Activated T-cell treated with anti-CD3 and anti-CD28 coated beads, Interleukin-2, amount 50 U/mL, for 24 hours (primary cell): ENCODE results near the gene TUBB2B.

Source experiments
- DNase-seq: peaks from one replicate; pipeline ENCODE4 v3.0.0-alpha.2; 2020
- H3K27ac Mint-ChIP-seq: 2 replicates; pipeline ENCODE4 v1.8.0; 2020; ENCODE audit warnings: mild to moderate bottlenecking, mixed read lengths
- H3K27me3 Mint-ChIP-seq: 2 replicates; pipeline ENCODE4 v1.8.0; 2020; ENCODE audit warnings: mixed read lengths
- H3K36me3 Mint-ChIP-seq: 2 replicates; pipeline ENCODE4 v1.8.0; 2020; ENCODE audit warnings: low read depth, mixed read lengths
- H3K4me1 Mint-ChIP-seq: 2 replicates; pipeline ENCODE4 v1.8.0; 2020; ENCODE audit warnings: low read depth, mixed read lengths
- H3K4me3 Mint-ChIP-seq: 2 replicates; pipeline ENCODE4 v1.8.0; 2020; ENCODE audit warnings: mild to moderate bottlenecking, moderate library complexity, mixed read lengths
- H3K9me3 Mint-ChIP-seq: 2 replicates; pipeline ENCODE4 v1.8.0; 2020; ENCODE audit warnings: mixed read lengths

The TUBB2B gene

GRCh38 chr6:3263096-3263495, 35.6 kb upstream of the TUBB2B start:
- H3K9me3 Mint-ChIP-seq, result no peaks in the 10 kb centered on the region
- peaks cover 53% of the 10 kb centered on the region for H3K4me1 Mint-ChIP-seq

GRCh38 chr6:3261921-3262320, 34.5 kb upstream of the TUBB2B start:
- H3K27ac Mint-ChIP-seq, result peak overlapping the region; percentile 80
- DNase-seq, result no peak
- H3K4me3 Mint-ChIP-seq, result peak overlapping the region; percentile 99
- H3K27me3 Mint-ChIP-seq, result peaks cover 3% of the 10 kb centered on the region
- H3K9me3 Mint-ChIP-seq, result no peaks in the 10 kb centered on the region
- peaks cover 47% of the 10 kb centered on the region for H3K4me1 Mint-ChIP-seq
- peaks cover 67% of the 10 kb centered on the region for H3K36me3 Mint-ChIP-seq

More at GRCh38 chr6:3263096-3263495, 35.6 kb upstream of the TUBB2B start:
- no peak for DNase-seq
- Mint-ChIP-seq H3K27ac (peak overlapping the region; percentile 0), H3K36me3 (peaks cover 76% of the 10 kb centered on the region), H3K4me3 (no peak overlapping the region), H3K27me3 (no peaks in the 10 kb centered on the region)

- Mint-ChIP-seq H3K4me3 (peak overlapping the region; percentile 99), H3K27me3 (peaks cover 3% of the 10 kb centered on the region), H3K4me1 (peaks cover 46% of the 10 kb centered on the region), H3K27ac (peak overlapping the region; percentile 80), H3K9me3 (no peaks in the 10 kb centered on the region), H3K36me3 (peaks cover 66% of the 10 kb centered on the region)
- DNase-seq, result no peak
These were observed 34.0 kb upstream of the TUBB2B start for GRCh38 chr6:3261518-3261820.

DNA sequence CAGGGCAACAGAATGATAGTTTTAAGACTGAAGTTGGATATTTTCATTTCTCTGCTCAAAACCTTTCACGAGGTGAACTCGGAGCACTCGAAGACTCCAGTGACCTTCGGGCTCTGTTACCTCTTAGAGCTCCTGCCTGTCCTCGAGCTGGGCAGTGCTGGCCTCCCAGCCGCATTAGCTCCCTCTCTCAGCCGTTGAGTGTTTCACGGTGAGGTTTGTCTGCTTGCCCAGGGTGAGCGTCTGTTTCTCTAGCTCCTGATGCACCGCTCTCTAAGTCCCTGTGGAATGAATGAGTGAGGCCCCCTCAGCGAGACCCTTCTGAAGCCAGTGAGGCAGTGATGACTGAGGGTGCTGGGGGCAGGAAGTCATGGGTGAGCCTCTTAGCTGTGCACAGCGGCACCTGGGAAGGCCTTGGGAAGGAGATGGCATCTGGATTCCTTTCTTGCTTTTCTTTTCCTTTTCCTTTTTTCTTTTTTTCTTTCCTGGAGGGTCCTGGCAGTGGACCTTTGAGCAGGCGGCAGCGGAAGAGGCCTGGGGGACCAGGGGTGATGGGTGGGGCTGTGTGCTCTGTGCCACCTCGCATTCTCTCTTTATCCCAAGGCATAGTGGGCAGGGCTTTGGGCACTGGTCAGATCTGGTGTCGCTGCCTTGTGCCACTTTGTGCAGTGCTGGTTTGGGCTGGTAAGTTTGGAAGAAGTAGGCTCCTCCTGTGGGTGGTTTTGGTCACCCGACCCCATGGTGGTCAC, 33.5 kb upstream of the TUBB2B start:
- peak overlapping the region; percentile 80 for H3K27ac Mint-ChIP-seq
- H3K4me1 Mint-ChIP-seq, result peaks cover 42% of the 10 kb centered on the region
- peaks cover 61% of the 10 kb centered on the region for H3K36me3 Mint-ChIP-seq
- H3K27me3 Mint-ChIP-seq, result peaks cover 3% of the 10 kb centered on the region
- peak overlapping the region; percentile 99 for H3K4me3 Mint-ChIP-seq
- no peaks in the 10 kb centered on the region for H3K9me3 Mint-ChIP-seq
- DNase-seq, result no peak

DNA sequence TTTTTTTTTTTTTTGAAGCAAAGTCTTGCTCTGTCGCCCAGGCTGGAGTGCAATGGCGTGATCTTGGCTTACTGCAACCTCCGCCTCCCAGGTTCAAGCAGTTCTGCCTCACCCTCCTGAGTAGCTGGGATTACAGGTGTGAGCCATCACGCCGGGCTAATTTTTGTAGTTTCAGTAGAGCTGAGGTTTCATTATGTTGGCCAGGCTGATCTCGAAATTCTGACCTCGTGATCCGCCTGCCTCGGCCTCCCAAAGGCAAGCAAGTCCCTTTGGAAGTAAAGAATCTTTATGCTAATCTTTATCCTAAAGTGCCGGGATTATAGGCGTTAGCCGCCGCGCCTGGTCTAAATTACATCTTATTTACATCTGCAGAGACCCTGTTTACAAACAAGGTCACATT, 32.8 kb upstream of the TUBB2B start:
- Mint-ChIP-seq H3K9me3 (no peaks in the 10 kb centered on the region), H3K4me1 (peaks cover 42% of the 10 kb centered on the region)

DNA sequence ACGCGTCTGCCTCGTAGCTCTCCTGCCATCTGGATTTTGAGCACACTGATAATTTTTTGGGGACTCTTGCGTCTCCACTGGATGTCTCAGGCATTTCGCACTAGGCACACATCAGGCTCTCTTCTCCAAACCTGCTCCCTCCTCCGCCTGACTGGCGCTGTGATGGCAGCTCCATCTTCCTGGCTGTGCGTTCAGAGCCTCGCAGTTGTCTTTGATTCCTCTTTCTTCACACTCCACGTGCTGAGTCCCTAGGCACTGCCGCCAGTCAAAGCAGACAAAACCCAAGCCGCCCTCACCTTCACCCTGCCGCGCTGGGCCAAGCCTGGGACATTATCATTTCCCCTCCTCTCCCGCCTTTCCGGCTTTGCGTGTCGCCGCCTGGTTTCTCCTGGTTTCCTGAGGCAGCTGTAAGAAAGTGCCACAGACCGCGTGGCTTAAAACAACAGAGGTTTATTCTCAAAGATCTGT, 32.1 kb upstream of the TUBB2B start:
- H3K27ac Mint-ChIP-seq, result peak overlapping the region; percentile 97
- peaks cover 3% of the 10 kb centered on the region for H3K27me3 Mint-ChIP-seq
- no peaks in the 10 kb centered on the region for H3K9me3 Mint-ChIP-seq
- H3K4me1 Mint-ChIP-seq, result peaks cover 37% of the 10 kb centered on the region
- H3K4me3 Mint-ChIP-seq, result peak overlapping the region; percentile 99
- H3K36me3 Mint-ChIP-seq, result peaks cover 50% of the 10 kb centered on the region
- no peak for DNase-seq

More for the DNA sequence above, 32.8 kb upstream of the TUBB2B start:
- H3K27ac Mint-ChIP-seq, result peak overlapping the region; percentile 80
- peak overlapping the region; percentile 99 for H3K4me3 Mint-ChIP-seq
- no peak for DNase-seq
- peaks cover 58% of the 10 kb centered on the region for H3K36me3 Mint-ChIP-seq
- H3K27me3 Mint-ChIP-seq, result peaks cover 3% of the 10 kb centered on the region

GRCh38 chr6:3258720-3259490, 31.5 kb upstream of the TUBB2B start, which contains the start of gene PSMG4:
TSS of gene PSMG4 (plus strand) at chr6:3258947. CDS start at chr6:3259023, 76 bp downstream.
- Mint-ChIP-seq H3K36me3 (peaks cover 44% of the 10 kb centered on the region), H3K27me3 (peaks cover 3% of the 10 kb centered on the region), H3K27ac (peak within 1 kb of the TSS; percentile 97), H3K4me1 (peaks cover 36% of the 10 kb centered on the region), H3K9me3 (peaks cover 5% of the 10 kb centered on the region), H3K4me3 (peak within 1 kb of the TSS; percentile 99)
- DNase-seq, result peak; percentile 98

GRCh38 chr6:3258201-3258600, 30.7 kb upstream of the TUBB2B start:
- H3K27me3 Mint-ChIP-seq, result peaks cover 3% of the 10 kb centered on the region

GRCh38 chr6:3253597-3253961, 26.1 kb upstream of the TUBB2B start:
- no peak for DNase-seq
- Mint-ChIP-seq H3K27me3 (peaks cover 21% of the 10 kb centered on the region), H3K36me3 (no peaks in the 10 kb centered on the region), H3K4me1 (peaks cover 4% of the 10 kb centered on the region), H3K9me3 (peaks cover 5% of the 10 kb centered on the region), H3K4me3 (no peak overlapping the region), H3K27ac (no peak overlapping the region)

More at GRCh38 chr6:3258201-3258600, 30.7 kb upstream of the TUBB2B start:
- Mint-ChIP-seq H3K4me3 (peak overlapping the region; percentile 80), H3K4me1 (peaks cover 29% of the 10 kb centered on the region), H3K36me3 (peaks cover 37% of the 10 kb centered on the region), H3K9me3 (peaks cover 5% of the 10 kb centered on the region), H3K27ac (no peak overlapping the region)
- no peak for DNase-seq

GRCh38 chr6:3252861-3253596, 25.6 kb upstream of the TUBB2B start:
- Mint-ChIP-seq H3K9me3 (peaks cover 5% of the 10 kb centered on the region), H3K4me3 (no peak overlapping the region), H3K36me3 (no peaks in the 10 kb centered on the region), H3K4me1 (peaks cover 4% of the 10 kb centered on the region), H3K27me3 (peaks cover 26% of the 10 kb centered on the region), H3K27ac (no peak overlapping the region)
- DNase-seq, result no peak

- H3K36me3 Mint-ChIP-seq, result no peaks in the 10 kb centered on the region
- peaks cover 5% of the 10 kb centered on the region for H3K9me3 Mint-ChIP-seq
- H3K4me1 Mint-ChIP-seq, result peaks cover 4% of the 10 kb centered on the region
- H3K27me3 Mint-ChIP-seq, result peaks cover 31% of the 10 kb centered on the region
- no peak overlapping the region for H3K4me3 Mint-ChIP-seq
- DNase-seq, result no peak
- H3K27ac Mint-ChIP-seq, result no peak overlapping the region
These were observed 24.9 kb upstream of the TUBB2B start for GRCh38 chr6:3252369-3252768.

- Mint-ChIP-seq H3K4me3 (no peak overlapping the region), H3K27ac (no peak overlapping the region), H3K9me3 (peaks cover 5% of the 10 kb centered on the region), H3K27me3 (peaks cover 34% of the 10 kb centered on the region), H3K4me1 (peaks cover 4% of the 10 kb centered on the region), H3K36me3 (no peaks in the 10 kb centered on the region)
- peak; percentile 87 for DNase-seq
These were observed 24.2 kb upstream of the TUBB2B start for GRCh38 chr6:3251462-3252314.

GRCh38 chr6:3250231-3250675, 22.8 kb upstream of the TUBB2B start:
- H3K27me3 Mint-ChIP-seq, result peaks cover 44% of the 10 kb centered on the region
- peaks cover 4% of the 10 kb centered on the region for H3K4me1 Mint-ChIP-seq
- H3K27ac Mint-ChIP-seq, result no peak overlapping the region
- no peak for DNase-seq
- H3K9me3 Mint-ChIP-seq, result peaks cover 5% of the 10 kb centered on the region
- H3K4me3 Mint-ChIP-seq, result no peak overlapping the region
- no peaks in the 10 kb centered on the region for H3K36me3 Mint-ChIP-seq

DNA sequence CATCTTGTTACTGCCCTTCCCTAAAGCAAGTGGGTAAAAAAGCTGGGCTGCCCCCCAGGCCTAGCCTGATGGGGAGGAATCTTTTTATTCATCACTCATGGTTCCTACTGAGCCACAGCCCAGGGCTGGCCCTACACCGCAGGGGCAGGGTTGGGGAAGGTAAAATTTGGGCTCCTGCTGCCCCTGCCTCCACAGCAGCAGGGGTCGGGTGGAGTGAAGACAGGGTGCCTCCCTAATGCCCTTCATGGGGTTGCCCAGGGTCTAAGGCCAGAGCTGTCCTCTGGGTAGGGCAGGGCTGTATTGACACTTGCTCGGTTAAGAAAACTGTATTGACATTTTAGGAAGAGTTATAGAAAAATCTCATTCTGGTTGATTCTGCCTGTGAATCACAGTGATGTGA, 22.4 kb upstream of the TUBB2B start:
- H3K4me1 Mint-ChIP-seq, result peaks cover 4% of the 10 kb centered on the region
- H3K36me3 Mint-ChIP-seq, result no peaks in the 10 kb centered on the region
- H3K4me3 Mint-ChIP-seq, result no peak overlapping the region
- H3K9me3 Mint-ChIP-seq, result peaks cover 5% of the 10 kb centered on the region
- H3K27ac Mint-ChIP-seq, result no peak overlapping the region
- no peak for DNase-seq
- peaks cover 46% of the 10 kb centered on the region for H3K27me3 Mint-ChIP-seq
